Vagina (tissue), 2 donors: Measurements from ENCODE around the gene NT5DC1.

Experiments used
- POLR2A ChIP-seq, 2 donors: fragments of 450-650 bp; IDR thresholded peaks; one replicate each; pipeline ENCODE4 v1.6.1; 2017; ENCODE audit warnings: antibody characterized with exemption in 2 of 2, mild to moderate bottlenecking in 2 of 2, moderate library complexity in 2 of 2
- POLR2AphosphoS5 ChIP-seq, 2 donors: sonication (generic); formaldehyde crosslinking; IDR thresholded peaks; one replicate each; pipeline ENCODE4 v1.9.0; 2017; ENCODE audit warnings: antibody characterized with exemption in 2 of 2, mild to moderate bottlenecking in 2 of 2, low read depth in 1 of 2; ENCODE audit not compliant: insufficient read depth in 1 of 2
- TF ChIP-seq, protein P1 (sequence below), 3 experiments: fragments of 450-650 bp in 2 of 3; fragments of 200-600 bp in 1 of 3; sonication (generic) in 1 of 3; IDR thresholded peaks; one replicate each; pipeline ENCODE4 v1.5.1; 2017 to 2019; ENCODE audit warnings: antibody characterized with exemption in 3 of 3, mild to moderate bottlenecking in 2 of 3, moderate library complexity in 2 of 3

DNA sequence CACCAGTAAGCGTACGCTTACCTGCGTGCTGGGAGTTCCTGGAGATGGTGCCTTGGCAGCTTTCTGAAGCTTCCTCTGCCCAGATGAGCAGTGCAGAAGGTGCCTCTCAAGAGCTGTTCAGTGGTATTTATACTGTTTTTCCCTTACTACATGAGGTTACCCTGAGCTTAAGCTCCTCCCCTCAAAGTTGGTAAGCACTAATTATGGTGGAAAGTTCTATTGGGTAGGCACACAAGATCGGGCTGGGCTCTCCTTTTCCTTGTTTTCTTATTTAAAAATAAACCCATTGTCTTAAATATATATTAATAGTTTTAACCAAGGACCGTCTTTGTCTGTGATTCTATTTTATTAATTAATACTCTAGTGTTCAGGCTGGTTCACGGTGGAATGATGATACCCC is 25.4 kb downstream of the NT5DC1 start, which contains the start of gene COL10A1:
- TF ChIP-seq, protein P1, sequence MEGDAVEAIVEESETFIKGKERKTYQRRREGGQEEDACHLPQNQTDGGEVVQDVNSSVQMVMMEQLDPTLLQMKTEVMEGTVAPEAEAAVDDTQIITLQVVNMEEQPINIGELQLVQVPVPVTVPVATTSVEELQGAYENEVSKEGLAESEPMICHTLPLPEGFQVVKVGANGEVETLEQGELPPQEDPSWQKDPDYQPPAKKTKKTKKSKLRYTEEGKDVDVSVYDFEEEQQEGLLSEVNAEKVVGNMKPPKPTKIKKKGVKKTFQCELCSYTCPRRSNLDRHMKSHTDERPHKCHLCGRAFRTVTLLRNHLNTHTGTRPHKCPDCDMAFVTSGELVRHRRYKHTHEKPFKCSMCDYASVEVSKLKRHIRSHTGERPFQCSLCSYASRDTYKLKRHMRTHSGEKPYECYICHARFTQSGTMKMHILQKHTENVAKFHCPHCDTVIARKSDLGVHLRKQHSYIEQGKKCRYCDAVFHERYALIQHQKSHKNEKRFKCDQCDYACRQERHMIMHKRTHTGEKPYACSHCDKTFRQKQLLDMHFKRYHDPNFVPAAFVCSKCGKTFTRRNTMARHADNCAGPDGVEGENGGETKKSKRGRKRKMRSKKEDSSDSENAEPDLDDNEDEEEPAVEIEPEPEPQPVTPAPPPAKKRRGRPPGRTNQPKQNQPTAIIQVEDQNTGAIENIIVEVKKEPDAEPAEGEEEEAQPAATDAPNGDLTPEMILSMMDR (IDR thresholded peaks at IDR 0.05), result no peak
- TF ChIP-seq POLR2A (IDR thresholded peaks at IDR 0.05) (no peak), POLR2AphosphoS5 (IDR thresholded peaks at IDR 0.05; ENCODE audit: insufficient read depth in 1 of 2, low read depth in 1 of 2) (no peak)
